Jurkat, Clone E6-1 (cell line): Measurements from ENCODE around the gene SLC6A19.

Source experiments
- DNase-seq: peaks from one replicate; pipeline ENCODE4 v3.0.0-alpha.2; 2011; ENCODE audit warnings: low read depth, low spot score
- H3K4me3 ChIP-seq: 2 replicates; pipeline ENCODE4 v1.5.1; 2011; ENCODE audit warnings: mild to moderate bottlenecking, low read length, control low read depth, moderate library complexity

The SLC6A19 gene

DNA sequence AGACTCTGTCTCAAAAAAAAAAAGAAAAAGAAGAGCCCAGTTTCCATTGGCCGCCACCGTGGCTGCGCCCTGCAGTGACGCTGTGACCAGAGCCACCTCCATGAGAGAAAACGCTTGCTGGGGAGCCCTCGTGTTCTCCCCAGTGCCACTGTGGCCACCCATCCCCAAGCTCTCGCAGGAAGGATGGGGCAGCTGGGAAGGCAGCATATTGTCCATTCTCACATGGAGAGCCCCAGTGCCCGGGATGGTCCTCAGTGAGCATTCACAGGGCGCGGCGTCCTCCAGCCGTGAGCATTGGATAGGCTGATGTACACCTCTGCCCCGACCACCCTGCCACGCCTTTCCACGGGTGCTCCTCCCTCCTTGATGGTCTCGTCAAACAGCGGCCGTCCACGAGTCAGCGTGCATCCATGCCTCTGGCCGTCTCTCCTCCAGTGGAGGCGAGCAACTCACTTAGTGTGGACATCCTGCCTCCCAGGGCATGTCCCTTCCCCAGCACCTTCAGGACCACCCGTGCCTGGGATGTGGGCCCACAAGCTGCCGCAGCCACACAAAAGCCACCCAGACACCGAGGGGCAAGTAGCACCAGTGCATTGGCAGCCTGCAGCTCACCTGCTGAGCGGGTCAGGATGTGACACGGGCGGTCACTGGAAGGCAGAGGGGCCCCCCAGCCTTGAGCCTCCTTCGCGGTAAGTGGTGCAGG is 23.4 kb upstream of the SLC6A19 start:
- no peak overlapping the region for H3K4me3 ChIP-seq
- DNase-seq, result no peak

DNA sequence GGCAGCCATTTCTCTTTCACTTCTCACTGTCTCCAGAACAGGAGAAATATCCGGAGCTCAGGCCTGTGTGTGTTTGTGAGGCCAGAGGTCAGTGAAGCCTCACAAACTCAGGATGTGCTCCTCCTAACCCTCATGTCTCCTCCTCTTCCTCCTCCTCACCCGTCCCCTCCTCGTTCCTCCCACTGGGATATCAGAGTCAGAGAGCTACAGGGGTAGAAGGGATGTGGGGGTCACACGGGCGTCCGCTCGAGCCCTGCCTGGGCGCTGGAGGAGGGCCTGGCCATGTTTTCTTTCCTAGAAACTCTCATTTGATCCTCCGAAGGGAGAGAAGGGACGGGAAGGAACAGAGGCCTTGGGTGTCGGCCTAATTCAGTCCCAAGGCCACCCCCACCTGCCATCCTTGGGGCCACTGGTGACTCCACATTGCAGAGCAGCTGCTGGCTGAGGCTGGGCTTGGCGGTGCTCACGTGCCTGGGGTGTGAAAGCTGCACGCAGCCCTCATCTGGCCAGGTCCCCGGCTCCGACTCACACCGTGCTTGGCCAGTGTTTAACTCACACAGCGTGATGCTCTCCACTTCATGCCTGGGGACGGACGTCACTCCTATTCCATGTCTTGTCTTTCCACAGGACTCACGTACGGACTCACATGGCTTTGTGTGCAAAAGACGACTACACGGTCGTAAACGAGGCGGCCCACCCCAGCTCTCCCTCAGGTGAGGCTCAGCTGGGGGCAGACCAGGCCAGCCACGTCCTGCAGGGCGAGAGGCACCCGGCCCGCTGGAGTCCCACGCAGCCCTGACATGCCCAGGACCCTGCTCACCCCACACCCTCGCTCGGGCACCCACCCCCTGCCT is 22.6 kb upstream of the SLC6A19 start:
- DNase-seq, result no peak
- no peak overlapping the region for H3K4me3 ChIP-seq

DNA sequence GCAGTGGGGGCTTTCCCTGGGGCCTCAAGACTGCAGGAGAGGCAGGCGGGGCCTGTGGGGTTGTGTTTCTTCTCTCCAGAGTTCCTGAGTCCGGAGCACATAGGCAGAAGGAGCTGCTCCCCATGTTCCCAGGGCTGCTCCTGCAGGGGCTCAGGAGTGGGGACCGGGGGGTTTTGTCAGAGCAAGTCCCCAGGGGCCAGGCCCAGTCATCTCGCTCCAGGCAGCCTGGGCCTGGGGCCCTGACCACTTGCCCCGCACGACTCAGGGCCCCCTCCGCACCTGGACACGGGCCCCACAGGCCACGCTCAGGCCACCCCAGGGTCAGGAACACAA is 22.0 kb upstream of the SLC6A19 start:
- no peak overlapping the region for H3K4me3 ChIP-seq
- no peak for DNase-seq

DNA sequence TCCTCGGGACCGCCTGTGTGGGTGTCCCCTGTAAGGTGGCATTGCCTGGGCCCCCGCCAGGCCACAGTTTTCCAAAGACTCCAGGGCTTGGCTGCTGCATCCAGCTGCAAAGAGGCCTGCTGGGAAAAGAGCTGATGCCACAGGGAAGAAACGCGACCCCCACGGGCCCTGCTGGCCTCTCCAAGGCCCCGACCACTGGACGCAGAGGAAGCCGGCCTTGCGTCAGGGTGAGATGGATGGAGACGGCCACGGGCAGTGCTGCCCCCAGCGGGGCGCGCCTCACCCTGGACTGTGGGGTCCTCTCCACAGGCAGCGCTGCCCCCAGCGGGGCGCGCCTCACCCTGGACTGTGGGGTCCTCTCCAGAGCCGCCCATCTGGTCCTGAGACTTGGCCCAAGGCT is 21.3 kb upstream of the SLC6A19 start:
- no peak overlapping the region for H3K4me3 ChIP-seq
- DNase-seq, result no peak

- H3K4me3 ChIP-seq, result no peak overlapping the region
- DNase-seq, result no peak
Measured at GRCh38 chr5:1180841-1181271, 20.5 kb upstream of the SLC6A19 start.

DNA sequence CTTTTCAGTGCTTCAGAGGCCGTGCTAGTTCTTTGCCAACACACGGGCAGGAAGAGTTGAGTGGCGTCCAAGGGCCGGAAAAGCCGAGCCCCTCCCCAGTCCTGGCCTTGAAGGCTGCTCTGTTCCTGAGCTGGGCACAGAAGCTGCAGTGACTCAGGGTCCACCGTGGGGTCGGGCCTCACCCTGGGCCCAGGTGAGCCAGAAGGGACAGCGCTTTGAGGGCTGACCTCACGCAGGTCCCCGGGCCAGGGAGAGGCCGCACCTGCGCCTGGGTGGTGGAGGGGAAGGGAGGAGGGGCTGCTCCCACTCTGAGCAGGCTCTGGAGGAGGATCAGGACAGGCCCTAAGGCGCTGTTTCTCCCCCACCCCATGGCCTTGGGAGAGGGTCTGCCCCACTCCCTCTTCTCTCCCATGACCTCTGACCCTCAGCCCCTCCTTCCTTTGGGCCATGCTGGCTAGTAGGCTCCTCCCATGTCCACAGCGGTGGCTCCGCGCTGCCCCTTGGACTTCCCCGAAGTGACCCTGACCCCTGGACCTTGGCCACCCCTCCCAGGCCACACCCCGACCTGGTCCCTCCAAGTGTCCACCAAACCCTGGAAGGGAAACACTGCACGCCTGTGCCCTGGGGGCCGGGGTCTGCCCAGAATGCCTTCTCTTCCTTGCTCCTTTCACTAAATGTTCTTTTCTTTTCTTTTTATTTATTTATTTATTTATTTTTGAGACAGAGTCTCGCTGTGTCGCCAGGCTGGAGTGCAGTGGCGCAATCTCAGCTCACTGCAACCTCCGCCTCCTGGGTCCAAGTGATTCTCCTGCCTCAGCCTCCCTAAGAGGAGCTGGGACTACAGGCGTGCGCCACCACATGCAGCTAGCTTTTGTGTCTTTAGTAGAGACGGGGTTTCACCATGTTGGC is 19.7 kb upstream of the SLC6A19 start:
- no peak overlapping the region for H3K4me3 ChIP-seq
- DNase-seq, result no peak

DNA sequence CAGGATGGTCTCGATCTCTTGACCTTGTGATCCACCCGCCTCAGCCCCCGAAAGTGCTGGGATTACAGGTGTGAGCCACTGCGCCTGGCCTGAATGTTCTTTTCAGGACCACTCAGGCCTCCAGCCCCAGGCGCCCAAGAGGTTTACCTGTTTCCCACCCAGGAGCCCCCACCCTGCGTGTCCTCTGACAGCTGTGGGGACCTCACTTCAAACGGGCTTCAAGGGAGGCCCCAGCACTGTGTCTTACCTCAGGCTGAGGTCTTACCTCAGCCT is 19.1 kb upstream of the SLC6A19 start:
- no peak overlapping the region for H3K4me3 ChIP-seq
- DNase-seq, result no peak

DNA sequence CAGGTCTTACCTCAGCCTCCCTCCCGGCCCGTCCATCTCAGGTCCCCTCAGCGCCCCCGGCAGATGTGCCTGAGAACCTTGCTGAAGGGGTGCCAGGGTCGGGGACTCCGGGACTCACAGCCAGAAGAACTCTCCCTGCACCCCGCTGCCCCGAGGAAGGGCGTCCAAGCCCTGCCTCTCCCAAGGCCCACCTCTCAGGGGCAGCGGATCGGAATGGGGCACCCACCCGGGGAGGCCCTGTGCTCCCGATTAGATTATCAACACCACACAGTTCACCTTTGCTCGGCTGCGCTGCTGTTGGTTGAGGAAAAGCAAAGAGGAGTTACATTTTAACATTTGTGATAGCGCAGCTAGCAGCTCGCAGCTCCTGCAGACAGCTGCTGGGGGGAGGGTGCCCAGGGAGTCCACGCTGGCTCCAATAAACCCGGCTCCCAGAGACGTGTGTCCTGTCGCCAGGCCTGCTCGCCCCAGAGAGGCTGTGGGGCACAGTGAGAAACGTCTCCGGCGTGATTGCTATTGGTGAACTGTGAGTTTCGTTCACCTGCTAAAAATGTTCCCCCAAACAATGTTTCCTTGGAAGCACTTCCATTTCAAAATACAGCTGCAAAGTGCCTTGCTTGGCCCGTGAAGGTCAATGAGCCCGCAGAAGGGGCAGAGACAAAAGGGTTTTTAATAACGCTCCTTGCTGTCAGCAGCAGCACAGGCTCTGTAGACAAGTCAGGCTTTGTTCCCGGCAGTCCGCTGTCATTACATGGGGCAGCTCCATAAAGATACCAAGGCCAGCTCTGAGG is 18.6 kb upstream of the SLC6A19 start:
- DNase-seq, result no peak
- no peak overlapping the region for H3K4me3 ChIP-seq

- DNase-seq, result no peak
- no peak overlapping the region for H3K4me3 ChIP-seq
Measured at GRCh38 chr5:1183424-1184162, 17.8 kb upstream of the SLC6A19 start.

- no peak for DNase-seq
- H3K4me3 ChIP-seq, result no peak overlapping the region
Measured at GRCh38 chr5:1184163-1184470, 17.3 kb upstream of the SLC6A19 start.

DNA sequence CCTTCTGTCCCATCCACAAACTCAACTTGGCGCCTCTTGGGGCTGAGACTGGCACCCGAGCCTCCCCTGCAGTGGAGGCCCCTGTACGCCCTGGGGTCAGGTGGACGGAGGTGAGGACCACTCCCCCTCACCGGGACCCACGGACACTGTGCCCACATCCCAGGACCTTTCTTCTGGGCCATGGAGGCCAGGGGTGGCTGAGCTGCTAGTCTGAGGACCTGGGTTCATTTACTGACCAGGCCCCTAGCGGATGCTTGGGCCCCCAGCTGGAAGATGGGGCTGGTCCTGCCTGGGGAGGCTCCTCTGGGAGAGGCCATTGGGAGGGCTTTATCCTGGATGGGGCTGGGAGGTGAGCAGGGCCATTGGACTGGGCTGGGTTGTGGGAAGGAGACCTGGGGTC is 16.9 kb upstream of the SLC6A19 start:
- no peak overlapping the region for H3K4me3 ChIP-seq
- no peak for DNase-seq

- no peak for DNase-seq
Measured at GRCh38 chr5:1185038-1185627, 16.3 kb upstream of the SLC6A19 start.

GRCh38 chr5:1185629-1186350 is 15.6 kb upstream of the SLC6A19 start:
- H3K4me3 ChIP-seq, result no peak overlapping the region

More at GRCh38 chr5:1185038-1185627, 16.3 kb upstream of the SLC6A19 start:
- H3K4me3 ChIP-seq, result no peak overlapping the region

GRCh38 chr5:1186351-1187233 is 14.8 kb upstream of the SLC6A19 start:
- no peak for DNase-seq
- H3K4me3 ChIP-seq, result no peak overlapping the region

More at GRCh38 chr5:1185629-1186350, 15.6 kb upstream of the SLC6A19 start:
- DNase-seq, result no peak

- no peak for DNase-seq
- no peak overlapping the region for H3K4me3 ChIP-seq
Measured at GRCh38 chr5:1187234-1187949, 14.0 kb upstream of the SLC6A19 start.

GRCh38 chr5:1187950-1188334 is 13.5 kb upstream of the SLC6A19 start:
- H3K4me3 ChIP-seq, result no peak overlapping the region
- no peak for DNase-seq
